Mesendoderm (in vitro differentiated cells): ENCODE measurements around the gene AP4S1. TPM values are rescaled to one million over a fixed set of nuclear protein-coding genes. Genes with fewer than 3 reads are reported as not detected.

Experiments
- small RNA-seq: library from polyadenylated mRNA; stranded (forward); fragments of <200 nt; extraction: miRNeasy Mini kit (QIAGEN cat#:217004); gene quantifications from one replicate; pipeline ENCODE3, GENCODE V24; 2013; ENCODE audit not compliant: insufficient read depth

Gene AP4S1

Small RNA genes within 50 kb of the gene (small RNA-seq; reads per million reads assigned to genes)
- gene MIR624 (17.9 reads per million, percentile 91 among the genes with 10 or more reads in this experiment), gene RNU6-541P (not detected)
